ENCODE data around the gene CARD9.

CARD9 gene

GRCh38 chr9:136337416-136338395, 35.8 kb downstream of the CARD9 start:
- DNase-seq = no peak
- TF ChIP-seq GATA1 (IDR thresholded peaks at IDR 0.05; ENCODE audit: low read depth, low read length) = no peak
- no peak for TF ChIP-seq POLR2A (IDR thresholded peaks at IDR 0.05; ENCODE audit: low read length)

GRCh38 chr9:136336881-136337280, 36.6 kb downstream of the CARD9 start:
- no peak for DNase-seq
- no peak for TF ChIP-seq GATA1 (IDR thresholded peaks at IDR 0.05; ENCODE audit: low read depth, low read length)
- no peak for TF ChIP-seq POLR2A (IDR thresholded peaks at IDR 0.05; ENCODE audit: low read length)

- no peak for DNase-seq
Observed at GRCh38 chr9:136336156-136336870, 37.2 kb downstream of the CARD9 start.

GRCh38 chr9:136335296-136336155, 37.9 kb downstream of the CARD9 start:
- TF ChIP-seq GATA1 (IDR thresholded peaks at IDR 0.05; ENCODE audit: low read depth, low read length) (no peak), POLR2A (IDR thresholded peaks at IDR 0.05; ENCODE audit: low read length) (no peak)
- DNase-seq = no peak

More at GRCh38 chr9:136336156-136336870, 37.2 kb downstream of the CARD9 start:
- no peak for TF ChIP-seq POLR2A (IDR thresholded peaks at IDR 0.05; ENCODE audit: low read length)
- no peak for TF ChIP-seq GATA1 (IDR thresholded peaks at IDR 0.05; ENCODE audit: low read depth, low read length)

GRCh38 chr9:136334541-136334940, 38.9 kb downstream of the CARD9 start:
- DNase-seq = no peak
- no peak for TF ChIP-seq POLR2A (IDR thresholded peaks at IDR 0.05; ENCODE audit: low read length)
- TF ChIP-seq GATA1 (IDR thresholded peaks at IDR 0.05; ENCODE audit: low read depth, low read length) = no peak

- TF ChIP-seq POLR2A (IDR thresholded peaks at IDR 0.05; ENCODE audit: low read length) (no peak), GATA1 (IDR thresholded peaks at IDR 0.05; ENCODE audit: low read depth, low read length) (no peak)
- DNase-seq = no peak
Observed at GRCh38 chr9:136333486-136333885, 40.0 kb downstream of the CARD9 start.

- DNase-seq = no peak
- TF ChIP-seq POLR2A (IDR thresholded peaks at IDR 0.05; ENCODE audit: low read length) = no peak
- no peak for TF ChIP-seq GATA1 (IDR thresholded peaks at IDR 0.05; ENCODE audit: low read depth, low read length)
Observed at GRCh38 chr9:136333045-136333444, 40.4 kb downstream of the CARD9 start.

- no peak for DNase-seq
- TF ChIP-seq POLR2A (IDR thresholded peaks at IDR 0.05; ENCODE audit: low read length) (no peak), GATA1 (IDR thresholded peaks at IDR 0.05; ENCODE audit: low read depth, low read length) (no peak)
Observed at GRCh38 chr9:136332482-136332983, 40.9 kb downstream of the CARD9 start.

GRCh38 chr9:136331556-136332481, 41.6 kb downstream of the CARD9 start:
- TF ChIP-seq GATA1 (IDR thresholded peaks at IDR 0.05; ENCODE audit: low read depth, low read length) (no peak), POLR2A (IDR thresholded peaks at IDR 0.05; ENCODE audit: low read length) (no peak)
- no peak for DNase-seq

GRCh38 chr9:136331030-136331429, 42.4 kb downstream of the CARD9 start:
- TF ChIP-seq POLR2A (IDR thresholded peaks at IDR 0.05; ENCODE audit: low read length) (no peak), GATA1 (IDR thresholded peaks at IDR 0.05; ENCODE audit: low read depth, low read length) (no peak)
- no peak for DNase-seq

- DNase-seq = no peak
- TF ChIP-seq GATA1 (IDR thresholded peaks at IDR 0.05; ENCODE audit: low read depth, low read length) (no peak), POLR2A (IDR thresholded peaks at IDR 0.05; ENCODE audit: low read length) (no peak)
Observed at GRCh38 chr9:136330406-136330990, 43.0 kb downstream of the CARD9 start.

All from erythroblast (primary cell).